Activated naive CD4-positive, alpha-beta T cell (primary cell): ENCODE measurements around the gene DPM1.
A peak's percentile ranks its signal among the peaks of the same experiment; 100 is the strongest.
"Not testable (repeated sequence)": the region's sequence is repeated elsewhere in the genome, so short reads cannot be mapped to it uniquely, and the experiment has no call there.

Source experiments
- DNase-seq, 4 experiments: peaks; one replicate each; lab custom pipeline; 2025; lab: John Stamatoyannopoulos, UW

DPM1 gene

GRCh38 chr20:50980071-50980681 lies 21.8 kb upstream of the DPM1 start:
- no peak for DNase-seq

- DNase-seq = not testable (repeated sequence)
These were observed 20.2 kb upstream of the DPM1 start for GRCh38 chr20:50978533-50978932.

- DNase-seq = no peak
These were observed 19.0 kb upstream of the DPM1 start for GRCh38 chr20:50977066-50978021.

GRCh38 chr20:50975701-50976330 lies 17.5 kb upstream of the DPM1 start:
- no peak for DNase-seq

GRCh38 chr20:50969912-50970311 lies 11.6 kb upstream of the DPM1 start:
- no peak for DNase-seq

- no peak for DNase-seq
These were observed 11.1 kb upstream of the DPM1 start for GRCh38 chr20:50969435-50969834.

GRCh38 chr20:50968289-50968688 lies 10.0 kb upstream of the DPM1 start:
- DNase-seq = no peak

GRCh38 chr20:50967586-50967985 lies 9.3 kb upstream of the DPM1 start:
- no peak for DNase-seq

- no peak for DNase-seq
These were observed 1.3 kb upstream of the DPM1 start for GRCh38 chr20:50959543-50960126.

GRCh38 chr20:50958615-50959542 lies 547 bp upstream of the DPM1 start, which contains the start of gene MOCS3:
MOCS3 (plus strand) TSS chr20:50958818; CDS start chr20:50958843, 25 bp downstream.
- DNase-seq = peak; percentile 63 to 80 (median 69)

- no peak for DNase-seq
These were observed 1.1 kb downstream of the DPM1 start for GRCh38 chr20:50957276-50957675.

- DNase-seq = no peak
These were observed 4.5 kb downstream of the DPM1 start for GRCh38 chr20:50953821-50954220.

- DNase-seq = no peak
These were observed 5.1 kb downstream of the DPM1 start for GRCh38 chr20:50953196-50953595.

- DNase-seq = no peak
These were observed 10.1 kb downstream of the DPM1 start for GRCh38 chr20:50948132-50948785.

- no peak for DNase-seq
These were observed 15.3 kb downstream of the DPM1 start for GRCh38 chr20:50943069-50943468.

GRCh38 chr20:50933589-50933988 lies 24.7 kb downstream of the DPM1 start:
- no peak for DNase-seq

GRCh38 chr20:50932691-50933280 lies 25.5 kb downstream of the DPM1 start:
- no peak for DNase-seq

GRCh38 chr20:50932016-50932485 lies 26.3 kb downstream of the DPM1 start:
- DNase-seq = no peak

- DNase-seq = peak; percentile 70 to 86 (median 80)
These were observed 26.9 kb downstream of the DPM1 start, which contains the start of gene ADNP for GRCh38 chr20:50931306-50932015. ADNP (minus strand) TSS chr20:50931437; CDS start chr20:50903996, 27,441 bp downstream.
